DND-41 (cell line): ENCODE measurements around the gene AFAP1L1.
A peak's percentile ranks its signal among the peaks of the same experiment; 100 is the strongest.

Experiments
- ATAC-seq: fragments of 200-7000 bp; cut with Tn5 transposase; 3 replicates; pipeline ENCODE4 v1.9.1; 2021; ENCODE audit warnings: low read depth; ENCODE audit not compliant: insufficient read depth
- DNase-seq: peaks from one replicate; pipeline ENCODE4 v3.0.0-alpha.2; 2020
- H2AFZ ChIP-seq: 2 replicates; pipeline ENCODE4 v1.6.0; 2012; ENCODE audit warnings: low read depth, low read length
- H3K27ac ChIP-seq: 2 replicates; pipeline ENCODE4 v1.5.1; 2012; ENCODE audit warnings: low read length, inconsistent platforms
- H3K27me3 ChIP-seq: fragments of 200-600 bp; sonication (generic); 2 replicates; pipeline ENCODE4 v1.6.0; 2012; ENCODE audit warnings: low read length, mild to moderate bottlenecking, inconsistent platforms; ENCODE audit not compliant: insufficient read depth, poor library complexity
- H3K36me3 ChIP-seq: 2 replicates; pipeline ENCODE4 v1.5.1; 2012; ENCODE audit warnings: low read length, inconsistent platforms; ENCODE audit not compliant: insufficient read depth
- H3K4me1 ChIP-seq: 2 replicates; pipeline ENCODE4 v1.5.1; 2012; ENCODE audit warnings: mild to moderate bottlenecking, low read length; ENCODE audit not compliant: insufficient read depth
- H3K4me2 ChIP-seq: 2 replicates; pipeline ENCODE4 v1.6.0; 2012; ENCODE audit warnings: mild to moderate bottlenecking, moderate library complexity, low read length, inconsistent platforms; ENCODE audit not compliant: insufficient read depth
- H3K4me3 ChIP-seq, 2 experiments: fragments of 200-600 bp in 1 of 2; shearing (Covaris generic) in 1 of 2; 2 replicates each; pipeline ENCODE4 v1.5.1; 2012 to 2016; ENCODE audit warnings: inconsistent platforms in 2 of 2, low read length in 2 of 2, mild to moderate bottlenecking in 2 of 2, low read depth in 1 of 2, moderate library complexity in 1 of 2
- H3K79me2 ChIP-seq: 2 replicates; pipeline ENCODE4 v1.6.0; 2012; ENCODE audit warnings: low read length, inconsistent platforms; ENCODE audit not compliant: insufficient read depth
- H3K9ac ChIP-seq: 2 replicates; pipeline ENCODE4 v1.6.0; 2012; ENCODE audit warnings: low read depth, mild to moderate bottlenecking, inconsistent platforms, low read length, moderate library complexity
- H3K9me3 ChIP-seq: 2 replicates; pipeline ENCODE4 v1.5.1; 2012; ENCODE audit warnings: low read length, moderate library complexity, mild to moderate bottlenecking, inconsistent platforms; ENCODE audit not compliant: insufficient read depth, severe bottlenecking
- H4K20me1 ChIP-seq: 2 replicates; pipeline ENCODE4 v1.6.0; 2012; ENCODE audit warnings: low read length; ENCODE audit not compliant: insufficient read depth
- EZH2 ChIP-seq: IDR thresholded peaks from 3 replicates; pipeline ENCODE4 v1.6.1; 2012; ENCODE audit warnings: borderline replicate concordance, low read depth, mild to moderate bottlenecking, moderate library complexity, low read length, inconsistent platforms; ENCODE audit not compliant: severe bottlenecking
- TF ChIP-seq, protein P1 (sequence below): IDR thresholded peaks from 2 replicates; pipeline ENCODE4 v1.5.1; 2012; ENCODE audit warnings: borderline replicate concordance, low read length, moderate library complexity, mild to moderate bottlenecking; ENCODE audit not compliant: poor library complexity, severe bottlenecking; ENCODE audit errors: extremely low read depth

The AFAP1L1 gene

DNA sequence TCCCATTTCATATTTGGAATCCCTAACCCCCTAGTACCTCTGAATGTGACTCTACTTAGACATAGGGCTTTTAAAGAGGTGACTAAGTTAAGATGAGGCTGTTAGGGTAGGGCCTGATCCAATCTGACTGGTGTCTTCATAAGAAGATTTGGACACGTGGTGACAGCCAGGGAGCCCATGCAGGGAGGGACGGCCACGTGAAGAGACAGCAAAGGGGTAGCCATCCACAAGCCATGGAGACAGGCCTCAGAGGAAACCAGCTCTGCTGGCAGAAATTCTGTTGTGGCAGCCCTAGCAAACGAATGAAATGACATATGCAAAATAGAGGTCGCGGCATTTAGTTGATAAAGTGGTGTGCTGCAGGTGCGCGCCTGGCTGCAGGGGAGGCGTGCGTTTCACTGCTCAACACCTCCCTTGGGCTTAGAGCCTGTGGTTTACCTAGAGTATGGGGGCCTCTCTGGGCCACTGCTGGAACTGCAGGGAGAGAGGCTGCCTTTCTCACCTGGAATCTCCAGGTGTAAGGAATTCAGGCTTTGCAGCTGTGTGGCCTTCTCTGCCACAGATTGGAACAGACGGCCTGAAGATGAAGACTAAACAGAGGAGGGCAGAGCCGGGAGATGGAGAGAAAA is 7.1 kb upstream of the AFAP1L1 start:
- Histone ChIP-seq H3K36me3 (no peaks in the 10 kb centered on the region), H3K4me1 (no peaks in the 10 kb centered on the region), H2AFZ (no peak overlapping the region), H3K9ac (no peak overlapping the region), H3K27ac (no peak overlapping the region), H3K4me3 (no peak overlapping the region), H3K4me2 (no peak overlapping the region), H3K79me2 (no peaks in the 10 kb centered on the region), H3K9me3 (peaks cover 9% of the 10 kb centered on the region), H4K20me1 (no peaks in the 10 kb centered on the region), H3K27me3 (no peaks in the 10 kb centered on the region)
- no peak for DNase-seq
- ATAC-seq, result no peak
- TF ChIP-seq, protein P1, sequence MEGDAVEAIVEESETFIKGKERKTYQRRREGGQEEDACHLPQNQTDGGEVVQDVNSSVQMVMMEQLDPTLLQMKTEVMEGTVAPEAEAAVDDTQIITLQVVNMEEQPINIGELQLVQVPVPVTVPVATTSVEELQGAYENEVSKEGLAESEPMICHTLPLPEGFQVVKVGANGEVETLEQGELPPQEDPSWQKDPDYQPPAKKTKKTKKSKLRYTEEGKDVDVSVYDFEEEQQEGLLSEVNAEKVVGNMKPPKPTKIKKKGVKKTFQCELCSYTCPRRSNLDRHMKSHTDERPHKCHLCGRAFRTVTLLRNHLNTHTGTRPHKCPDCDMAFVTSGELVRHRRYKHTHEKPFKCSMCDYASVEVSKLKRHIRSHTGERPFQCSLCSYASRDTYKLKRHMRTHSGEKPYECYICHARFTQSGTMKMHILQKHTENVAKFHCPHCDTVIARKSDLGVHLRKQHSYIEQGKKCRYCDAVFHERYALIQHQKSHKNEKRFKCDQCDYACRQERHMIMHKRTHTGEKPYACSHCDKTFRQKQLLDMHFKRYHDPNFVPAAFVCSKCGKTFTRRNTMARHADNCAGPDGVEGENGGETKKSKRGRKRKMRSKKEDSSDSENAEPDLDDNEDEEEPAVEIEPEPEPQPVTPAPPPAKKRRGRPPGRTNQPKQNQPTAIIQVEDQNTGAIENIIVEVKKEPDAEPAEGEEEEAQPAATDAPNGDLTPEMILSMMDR, result peak; percentile 40
- TF ChIP-seq EZH2, result no peak

DNA sequence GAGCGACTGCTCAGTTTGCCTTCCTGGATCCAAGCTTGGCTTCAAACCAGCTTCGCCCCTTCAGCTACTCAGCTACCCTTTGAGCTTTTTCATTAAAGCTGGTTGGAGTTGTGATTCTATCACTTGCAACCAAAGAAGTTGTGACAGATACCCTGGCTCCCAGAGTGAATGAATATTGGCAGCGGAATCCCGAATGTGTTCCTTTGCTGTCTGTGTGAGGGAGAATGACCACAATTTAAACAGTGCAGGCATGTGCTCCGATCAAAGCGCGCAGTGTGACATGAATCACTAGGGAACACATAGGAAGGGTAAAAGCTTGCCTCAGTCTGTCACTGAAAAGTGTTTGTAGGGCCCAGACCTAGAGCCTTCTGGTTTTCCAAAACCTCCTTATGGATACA is 6.6 kb upstream of the AFAP1L1 start:
- no peaks in the 10 kb centered on the region for H3K27me3 ChIP-seq
- ATAC-seq (no peak), DNase-seq (no peak)
- H3K27ac ChIP-seq, result no peak overlapping the region
- no peaks in the 10 kb centered on the region for H3K4me1 ChIP-seq
- no peaks in the 10 kb centered on the region for H3K79me2 ChIP-seq
- H3K4me2 ChIP-seq, result no peak overlapping the region
- H3K9me3 ChIP-seq, result peaks cover 9% of the 10 kb centered on the region
- no peak overlapping the region for H3K4me3 ChIP-seq
- H4K20me1 ChIP-seq, result no peaks in the 10 kb centered on the region
- TF ChIP-seq, protein P1, result no peak
- TF ChIP-seq EZH2, result no peak
- H2AFZ ChIP-seq, result no peak overlapping the region
- H3K36me3 ChIP-seq, result no peaks in the 10 kb centered on the region
- no peak overlapping the region for H3K9ac ChIP-seq

DNA sequence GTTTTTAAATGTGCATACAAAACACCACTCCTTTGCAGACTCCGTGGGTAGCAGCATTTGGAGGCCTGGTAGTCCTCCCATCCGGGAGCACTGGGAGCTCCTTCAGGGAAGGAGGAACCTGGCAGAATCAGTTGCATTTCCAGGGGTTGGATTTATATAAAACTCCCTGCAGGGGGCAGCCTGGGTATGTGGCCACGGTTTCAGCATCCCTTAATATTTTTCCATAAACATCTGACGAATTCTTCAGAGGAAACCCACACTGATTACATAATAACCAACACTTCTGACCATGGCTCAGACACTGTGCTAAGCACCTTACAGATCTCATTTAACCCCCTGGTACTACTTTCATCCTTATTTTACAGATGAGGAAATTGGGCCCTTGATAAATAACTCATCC is 6.1 kb upstream of the AFAP1L1 start:
- Histone ChIP-seq H3K9ac (no peak overlapping the region), H3K27ac (no peak overlapping the region), H3K4me3 (no peak overlapping the region), H3K4me1 (no peaks in the 10 kb centered on the region), H3K36me3 (no peaks in the 10 kb centered on the region), H3K79me2 (no peaks in the 10 kb centered on the region), H3K9me3 (peaks cover 9% of the 10 kb centered on the region), H2AFZ (no peak overlapping the region), H3K4me2 (no peak overlapping the region), H3K27me3 (no peaks in the 10 kb centered on the region), H4K20me1 (no peaks in the 10 kb centered on the region)
- no peak for ATAC-seq
- DNase-seq, result no peak
- TF ChIP-seq, protein P1, result peak; percentile 17
- TF ChIP-seq EZH2, result no peak
